ENCODE data around the gene PRR33.

Gene PRR33

DNA sequence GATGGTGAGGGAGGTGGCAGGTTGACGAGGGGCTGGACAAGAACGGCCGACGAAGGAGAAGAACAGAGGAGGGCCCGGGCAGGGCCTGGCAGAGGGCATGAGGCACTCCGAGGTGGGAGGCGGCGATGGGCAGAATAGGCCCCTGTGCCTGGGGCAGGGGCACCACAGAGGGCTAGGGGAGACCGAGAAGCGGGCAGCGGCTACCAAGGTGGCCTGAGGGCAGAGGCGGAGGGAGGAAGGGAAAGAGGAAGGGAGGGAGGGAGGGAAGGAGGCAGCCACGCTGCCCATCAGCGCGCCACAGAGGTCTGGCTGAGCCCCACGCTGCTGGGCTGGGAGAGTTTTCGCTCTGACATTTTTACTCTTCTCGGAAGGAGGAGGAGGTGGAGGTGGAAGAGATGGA lies 27.5 kb downstream of the PRR33 start:
- TF ChIP-seq, protein P1, sequence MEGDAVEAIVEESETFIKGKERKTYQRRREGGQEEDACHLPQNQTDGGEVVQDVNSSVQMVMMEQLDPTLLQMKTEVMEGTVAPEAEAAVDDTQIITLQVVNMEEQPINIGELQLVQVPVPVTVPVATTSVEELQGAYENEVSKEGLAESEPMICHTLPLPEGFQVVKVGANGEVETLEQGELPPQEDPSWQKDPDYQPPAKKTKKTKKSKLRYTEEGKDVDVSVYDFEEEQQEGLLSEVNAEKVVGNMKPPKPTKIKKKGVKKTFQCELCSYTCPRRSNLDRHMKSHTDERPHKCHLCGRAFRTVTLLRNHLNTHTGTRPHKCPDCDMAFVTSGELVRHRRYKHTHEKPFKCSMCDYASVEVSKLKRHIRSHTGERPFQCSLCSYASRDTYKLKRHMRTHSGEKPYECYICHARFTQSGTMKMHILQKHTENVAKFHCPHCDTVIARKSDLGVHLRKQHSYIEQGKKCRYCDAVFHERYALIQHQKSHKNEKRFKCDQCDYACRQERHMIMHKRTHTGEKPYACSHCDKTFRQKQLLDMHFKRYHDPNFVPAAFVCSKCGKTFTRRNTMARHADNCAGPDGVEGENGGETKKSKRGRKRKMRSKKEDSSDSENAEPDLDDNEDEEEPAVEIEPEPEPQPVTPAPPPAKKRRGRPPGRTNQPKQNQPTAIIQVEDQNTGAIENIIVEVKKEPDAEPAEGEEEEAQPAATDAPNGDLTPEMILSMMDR (IDR thresholded peaks at IDR 0.05), result no peak
- no peak for DNase-seq (ENCODE audit: low spot score)
- peak overlapping the region; percentile 86 to 93 for H3K27ac ChIP-seq
- H3K4me3 ChIP-seq, result peak overlapping the region; percentile 60

DNA sequence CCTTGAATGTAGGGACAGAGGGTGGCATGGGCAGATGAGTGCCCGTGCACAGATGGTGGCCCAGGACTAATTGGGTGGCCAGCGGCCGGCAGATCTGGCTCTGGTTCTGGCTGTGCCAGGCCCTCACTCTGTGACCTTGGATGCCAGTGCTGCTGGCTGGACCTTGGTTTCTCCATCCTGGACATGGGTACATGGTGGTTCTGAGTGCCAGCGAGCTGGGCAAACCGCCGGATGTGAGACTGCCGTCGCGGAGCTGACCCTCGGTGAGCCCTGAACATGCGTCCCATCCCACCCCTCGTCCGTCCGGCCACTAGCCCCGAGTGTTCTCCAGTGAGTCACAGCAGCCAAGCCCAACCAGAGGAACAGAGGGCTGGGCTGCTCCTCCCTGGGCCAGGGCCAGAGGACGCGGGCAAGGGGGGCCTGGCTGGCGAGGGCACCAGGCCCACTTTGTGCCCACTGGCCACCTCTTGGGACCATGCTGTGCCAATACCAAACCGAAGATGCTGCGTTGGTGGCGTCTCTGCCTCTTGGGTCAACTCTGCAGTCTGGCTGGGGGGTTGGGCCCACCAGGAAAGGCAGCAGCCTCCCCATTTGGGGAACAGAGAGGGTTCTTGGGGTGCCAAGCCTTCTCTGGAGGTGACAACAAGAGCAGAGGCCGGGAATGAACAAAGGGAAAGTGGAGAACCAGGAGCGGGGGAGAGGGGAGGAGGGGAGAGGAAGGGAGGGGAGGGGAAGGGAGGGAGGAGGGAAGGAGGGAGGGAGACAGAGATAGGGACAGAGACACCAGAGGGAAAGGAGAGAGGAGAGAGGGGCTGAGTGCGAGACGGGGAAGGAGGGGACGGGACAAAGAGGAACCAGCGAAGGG lies 28.1 kb downstream of the PRR33 start:
- TF ChIP-seq, protein P1 (IDR thresholded peaks at IDR 0.05), result no peak
- peak; percentile 96 for DNase-seq (ENCODE audit: low spot score)
- H3K4me3 ChIP-seq, result peak overlapping the region; percentile 60
- H3K27ac ChIP-seq, result peak overlapping the region; percentile 86 to 93

DNA sequence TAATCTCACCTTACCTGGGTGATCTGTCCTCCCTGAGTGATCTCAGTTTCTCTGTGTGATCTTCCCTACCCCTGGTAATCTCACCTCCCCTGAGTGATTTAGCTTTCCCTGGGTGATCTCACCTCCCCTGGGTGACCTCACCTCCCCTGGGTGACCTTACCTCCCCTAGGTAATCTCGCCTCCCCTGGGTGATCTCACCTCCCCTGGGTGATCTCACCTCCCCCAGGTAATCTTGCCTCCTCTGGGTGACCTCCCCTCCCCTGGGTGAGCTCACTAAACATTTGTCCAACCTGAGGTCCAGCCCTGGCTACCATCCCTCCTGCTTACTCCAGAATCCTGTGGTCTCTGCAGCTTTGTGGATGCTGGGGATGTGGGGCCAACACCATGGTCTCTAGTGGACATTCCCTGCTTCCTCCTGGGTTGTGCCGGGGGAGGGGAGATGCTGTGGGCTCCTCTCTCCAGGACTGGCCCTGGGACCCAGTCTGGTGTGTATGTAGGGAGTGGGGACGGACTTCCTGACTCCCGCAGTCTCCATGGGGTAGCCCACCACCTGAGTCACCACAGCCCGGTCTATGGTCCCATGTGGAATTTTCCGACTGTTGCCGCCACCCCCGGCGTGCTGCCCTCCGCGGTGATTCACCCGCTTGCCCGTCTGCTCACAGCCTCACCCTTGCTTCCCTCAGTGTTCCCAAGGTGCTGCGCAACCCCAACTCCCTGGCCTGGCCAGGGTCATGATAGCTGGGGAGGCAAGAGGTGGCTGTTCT lies 28.9 kb downstream of the PRR33 start:
- no peak for DNase-seq (ENCODE audit: low spot score)
- peak overlapping the region; percentile 86 to 93 for H3K27ac ChIP-seq
- H3K4me3 ChIP-seq, result peak overlapping the region; percentile 60
- TF ChIP-seq, protein P1 (IDR thresholded peaks at IDR 0.05), result no peak

DNA sequence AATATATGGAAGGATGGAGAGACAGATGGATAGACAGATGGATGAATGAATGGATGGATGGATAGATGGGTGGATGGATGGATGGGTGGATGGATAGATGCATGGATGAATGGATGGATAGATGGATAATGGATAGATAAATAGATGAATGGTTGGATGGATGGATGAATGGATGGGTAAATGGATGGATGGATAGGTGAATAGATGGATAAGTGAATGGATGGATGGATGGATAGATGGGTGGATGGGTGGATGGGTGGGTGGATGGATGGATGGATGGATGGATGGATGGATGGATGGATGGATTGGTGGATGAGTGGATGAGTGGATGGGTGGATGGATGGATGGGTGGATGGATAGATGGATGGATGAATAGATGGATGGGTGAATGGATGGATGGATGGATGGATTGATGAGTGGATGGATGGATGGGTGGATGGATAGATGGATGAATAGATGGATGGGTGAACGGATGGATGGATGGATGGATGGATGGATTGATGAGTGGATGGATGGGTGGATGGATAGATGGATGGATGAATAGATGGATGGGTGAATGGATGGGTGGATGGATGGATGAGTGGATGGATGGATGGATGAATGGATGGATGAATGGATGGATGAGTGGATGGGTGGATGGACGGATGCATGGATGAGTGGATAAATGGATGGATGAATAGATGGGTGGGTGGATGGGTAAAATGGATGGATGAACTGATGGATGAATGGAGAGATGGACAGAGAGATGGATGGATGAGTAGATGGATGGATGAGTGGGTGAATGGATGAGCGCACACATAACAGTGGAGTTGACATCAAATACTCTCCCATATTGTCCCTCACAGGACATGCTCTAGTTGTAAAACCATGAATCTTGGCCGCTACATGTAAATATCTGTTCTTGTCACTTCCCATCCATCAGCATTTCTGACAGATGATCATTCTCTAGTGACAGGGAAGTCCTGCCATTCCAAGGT lies 30.0 kb downstream of the PRR33 start:
- TF ChIP-seq, protein P1 (IDR thresholded peaks at IDR 0.05), result no peak
- H3K4me3 ChIP-seq, result no peak overlapping the region
- no peak for DNase-seq (ENCODE audit: low spot score)
- no peak overlapping the region for H3K27ac ChIP-seq

DNA sequence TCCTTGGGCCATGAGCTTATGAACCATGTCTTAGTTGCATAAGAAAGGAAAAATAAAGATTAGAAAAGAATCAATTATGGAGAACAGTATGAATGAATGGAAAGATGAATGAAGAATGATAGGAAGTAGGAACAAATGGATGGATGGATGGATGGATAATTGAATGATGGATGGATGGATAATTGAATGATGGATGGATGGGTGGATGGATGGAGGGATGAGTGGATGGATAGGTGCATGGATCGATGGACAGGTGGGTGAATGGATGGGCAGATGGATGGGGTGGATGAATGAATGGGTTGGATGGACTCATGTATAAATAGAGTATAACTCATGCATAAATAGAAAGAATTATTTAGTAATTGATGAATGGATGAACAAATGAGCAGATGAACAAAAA lies 31.6 kb downstream of the PRR33 start:
- DNase-seq (ENCODE audit: low spot score), result no peak
- Histone ChIP-seq H3K4me3 (no peak overlapping the region), H3K27ac (no peak overlapping the region)
- TF ChIP-seq, protein P1 (IDR thresholded peaks at IDR 0.05), result no peak

DNA sequence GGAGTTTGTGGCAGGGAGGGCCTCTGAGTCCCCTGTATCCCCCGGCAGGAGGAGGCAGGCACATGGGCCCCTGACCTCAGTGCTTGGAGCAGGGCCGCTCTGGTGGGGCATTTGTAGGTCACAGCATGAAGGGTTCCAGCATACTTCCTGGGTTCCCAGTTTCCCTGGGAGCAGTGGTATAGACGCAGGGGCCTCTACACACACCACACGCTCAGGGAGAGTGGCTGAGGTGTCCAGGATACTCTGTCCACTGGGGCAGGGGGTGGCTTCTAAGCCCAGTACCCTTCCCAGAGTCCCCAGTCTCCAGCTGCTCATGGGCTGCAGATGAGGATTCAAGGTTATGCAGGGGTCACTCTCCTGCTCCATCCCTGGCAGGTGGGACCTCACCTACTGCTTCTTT lies 32.7 kb downstream of the PRR33 start:
- TF ChIP-seq, protein P1 (IDR thresholded peaks at IDR 0.05), result no peak
- Histone ChIP-seq H3K27ac (no peak overlapping the region), H3K4me3 (no peak overlapping the region)
- no peak for DNase-seq (ENCODE audit: low spot score)
